Upper lobe of left lung (tissue), 4 donors: ENCODE measurements around the gene PSMD5.

ENCODE experiments used
- POLR2A ChIP-seq, 4 donors: fragments of 450-650 bp; IDR thresholded peaks; one replicate each; pipeline ENCODE4 v1.5.1; 2016 to 2017; ENCODE audit warnings: antibody characterized with exemption in 4 of 4, mild to moderate bottlenecking in 2 of 4
- POLR2AphosphoS5 ChIP-seq, 2 donors: sonication (generic); formaldehyde crosslinking; IDR thresholded peaks; one replicate each; pipeline ENCODE4 v1.5.1; 2017; ENCODE audit warnings: antibody characterized with exemption in 2 of 2

- no peak for TF ChIP-seq POLR2AphosphoS5 (IDR thresholded peaks at IDR 0.05)
- TF ChIP-seq POLR2A (IDR thresholded peaks at IDR 0.05) = no peak
Measured at GRCh38 chr9:120885958-120886357, 43.2 kb upstream of the PSMD5 start.
